HG03159 (cell line): ENCODE data around the gene SLC25A6.
A peak's percentile ranks its signal among the peaks of the same experiment; 100 is the strongest.
"Not testable (repeated sequence)": the region's sequence is repeated elsewhere in the genome, so short reads cannot be mapped to it uniquely, and the experiment has no call there.

Source experiments
- ATAC-seq: cut with Tn5 transposase; IDR thresholded peaks from one replicate; pipeline ENCODE4 v1.9.1; 2021; ENCODE audit warnings: mild to moderate bottlenecking, moderate library complexity; ENCODE audit not compliant: unreplicated experiment

Gene SLC25A6

GRCh38 chrX:1355131-1356046 is 36.5 kb downstream of the SLC25A6 start:
- no peak for ATAC-seq

- ATAC-seq: no peak
These were observed 37.6 kb downstream of the SLC25A6 start for GRCh38 chrX:1354036-1355019.

GRCh38 chrX:1351981-1352714 is 39.8 kb downstream of the SLC25A6 start:
- no peak for ATAC-seq

- not testable (repeated sequence) for ATAC-seq
These were observed 42.3 kb downstream of the SLC25A6 start for GRCh38 chrX:1349606-1350005.

GRCh38 chrX:1341545-1342184 is 50.2 kb downstream of the SLC25A6 start:
- ATAC-seq: no peak

- peak; percentile 40 for ATAC-seq
These were observed 54.7 kb downstream of the SLC25A6 start for GRCh38 chrX:1336948-1337779.

- peak; percentile 48 for ATAC-seq
These were observed 55.5 kb downstream of the SLC25A6 start, which contains the start of gene IL3RA for GRCh38 chrX:1336331-1336943. IL3RA (plus strand) TSS chrX:1336785; CDS start chrX:1341766, 4,981 bp downstream.
